Kidney (tissue), 14 donors: ENCODE data around the gene NTRK3. TPM values are rescaled to one million over a fixed set of nuclear protein-coding genes. Genes with fewer than 3 reads are reported as not detected.
A peak's percentile ranks its signal among the peaks of the same experiment; 100 is the strongest.

Experiments used
- DNase-seq, 5 donors: peaks; one replicate each; pipeline ENCODE4 v3.0.0-alpha.2; 2013 to 2020
- FAIRE-seq: peaks from 2 replicates; lab custom pipeline; 2012; peaks lifted over from hg19 to GRCh38; lab: Jason Lieb, UNC
- H3K27ac ChIP-seq, 2 donors: one replicate each; pipeline ENCODE4 v1.7.0; 2013; ENCODE audit warnings: low read depth in 2 of 2, low read length in 2 of 2, inconsistent platforms in 1 of 2
- H3K27me3 ChIP-seq: one replicate; pipeline ENCODE4 v1.7.1; 2013; ENCODE audit warnings: low read length, inconsistent platforms; ENCODE audit not compliant: control insufficient read depth, insufficient read depth
- H3K36me3 ChIP-seq, 3 donors: one replicate each; pipeline versions ENCODE4 v1.7.0 to v1.7.1; 2013; ENCODE audit warnings: low read length in 3 of 3, control low read depth in 1 of 3, inconsistent platforms in 1 of 3; ENCODE audit not compliant: insufficient read depth in 3 of 3, control insufficient read depth in 2 of 3
- H3K4me1 ChIP-seq, 3 donors: one replicate each; pipeline versions ENCODE4 v1.7.0 to v1.7.1; 2013; ENCODE audit warnings: low read length in 3 of 3, inconsistent platforms in 1 of 3, low read depth in 1 of 3; ENCODE audit not compliant: control insufficient read depth in 2 of 3, insufficient read depth in 2 of 3
- H3K4me3 ChIP-seq, 3 donors: one replicate each; pipeline versions ENCODE4 v1.7.0 to v1.8.1; 2013; ENCODE audit warnings: low read length in 3 of 3, control low read depth in 1 of 3, inconsistent platforms in 1 of 3
- H3K9ac ChIP-seq, 3 donors: one replicate each; pipeline versions ENCODE4 v1.7.0 to v1.7.1; 2013; ENCODE audit warnings: low read length in 3 of 3, control low read depth in 1 of 3, inconsistent platforms in 1 of 3
- H3K9me3 ChIP-seq, 3 donors: one replicate each; pipeline versions ENCODE4 v1.7.0 to v1.7.1; 2013; ENCODE audit warnings: low read length in 3 of 3, control low read depth in 1 of 3, inconsistent platforms in 1 of 3; ENCODE audit not compliant: control insufficient read depth in 2 of 3, insufficient read depth in 1 of 3
- intact Hi-C: fragments of 100-400 bp; cut with DNase I; formaldehyde crosslinking; loops from one replicate; pipeline ENCODE4 v1.11.1; 2022
- polyA plus RNA-seq: library from polyadenylated mRNA; stranded (reverse); fragments of 350-450 nt; fragmentation: Illumina TruSeq; extraction: RNeasy Lipid Tissue Mini Kit (QIAGEN cat#74804); gene quantifications from one replicate; pipeline ENCODE4 v1.2.3, GENCODE V29; 2014; ENCODE audit warnings: low read depth, low replicate concordance; ENCODE audit not compliant: insufficient read depth
- total RNA-seq: library from RNA; stranded (reverse); fragmentation: NEBNext Ultra II Directional; extraction: Animal tissue kit (Norgen Biotek cat#: 25700); gene quantifications from one replicate; pipeline ENCODE4 v1.2.1, GENCODE V29; 2021
- TF ChIP-seq, protein P1 (sequence below): IDR thresholded peaks from 3 replicates; pipeline ENCODE4 v1.5.1; 2012; ENCODE audit warnings: mild to moderate bottlenecking, moderate library complexity, borderline replicate concordance; ENCODE audit not compliant: insufficient read depth; ENCODE audit errors: extremely low read depth
- donor health status: control.
- donor health status: control.
- donor health status: control.
- donor health status: control.
- donor health status: control.
- donor health status: DM: yes; HTN: yes; CAD: no.
- donor health status: Normal renal cell carcinoma (clear cell type).

Gene NTRK3
- total and polyA plus RNA-seq, 2 donors from 2014 or later, result 8.9 to 25.5 TPM

DNA sequence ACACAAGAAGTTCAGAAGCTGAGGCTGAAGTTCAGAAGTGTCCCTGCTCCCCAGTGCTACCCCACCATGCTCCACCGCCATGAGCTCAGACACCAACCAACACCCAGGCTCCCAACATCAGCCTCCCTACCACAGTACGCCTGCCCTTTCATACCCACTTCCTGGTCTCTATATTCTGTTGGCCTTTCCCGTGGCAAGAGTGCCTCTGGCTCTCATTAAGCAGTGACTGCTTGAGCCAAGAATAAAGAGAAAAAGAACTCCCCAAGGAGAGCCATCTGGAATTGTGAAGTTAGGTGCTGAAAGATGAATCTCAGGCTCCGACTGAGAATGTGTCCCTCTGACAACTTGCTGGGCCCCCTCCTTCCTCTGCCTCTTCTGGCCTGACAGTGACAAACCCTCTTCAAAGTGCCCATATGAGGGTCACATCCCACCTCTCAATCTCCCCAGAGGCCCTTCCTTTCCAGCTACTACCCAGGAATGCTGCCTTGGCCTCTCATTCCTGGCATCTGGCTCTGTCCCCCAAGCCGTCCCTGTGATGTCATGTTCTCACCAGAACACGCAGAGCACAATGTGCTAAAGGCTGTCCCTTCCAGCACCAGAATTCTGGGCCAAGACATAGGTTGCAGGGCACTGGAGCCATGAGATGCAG lies 306.8 kb downstream of the NTRK3 start:
- Histone ChIP-seq H3K36me3 (no peaks in the 10 kb centered on the region), H3K9ac (no peak overlapping the region), H3K27me3 (no peaks in the 10 kb centered on the region), H3K4me1 (peaks cover 0 to 6% (median 0%) of the 10 kb centered on the region in 3 donors), H3K4me3 (no peak overlapping the region), H3K27ac (peak overlapping the region in 1 of 2 donors; percentile 9), H3K9me3 (no peaks in the 10 kb centered on the region)
- TF ChIP-seq, protein P1, sequence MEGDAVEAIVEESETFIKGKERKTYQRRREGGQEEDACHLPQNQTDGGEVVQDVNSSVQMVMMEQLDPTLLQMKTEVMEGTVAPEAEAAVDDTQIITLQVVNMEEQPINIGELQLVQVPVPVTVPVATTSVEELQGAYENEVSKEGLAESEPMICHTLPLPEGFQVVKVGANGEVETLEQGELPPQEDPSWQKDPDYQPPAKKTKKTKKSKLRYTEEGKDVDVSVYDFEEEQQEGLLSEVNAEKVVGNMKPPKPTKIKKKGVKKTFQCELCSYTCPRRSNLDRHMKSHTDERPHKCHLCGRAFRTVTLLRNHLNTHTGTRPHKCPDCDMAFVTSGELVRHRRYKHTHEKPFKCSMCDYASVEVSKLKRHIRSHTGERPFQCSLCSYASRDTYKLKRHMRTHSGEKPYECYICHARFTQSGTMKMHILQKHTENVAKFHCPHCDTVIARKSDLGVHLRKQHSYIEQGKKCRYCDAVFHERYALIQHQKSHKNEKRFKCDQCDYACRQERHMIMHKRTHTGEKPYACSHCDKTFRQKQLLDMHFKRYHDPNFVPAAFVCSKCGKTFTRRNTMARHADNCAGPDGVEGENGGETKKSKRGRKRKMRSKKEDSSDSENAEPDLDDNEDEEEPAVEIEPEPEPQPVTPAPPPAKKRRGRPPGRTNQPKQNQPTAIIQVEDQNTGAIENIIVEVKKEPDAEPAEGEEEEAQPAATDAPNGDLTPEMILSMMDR, result no peak
- no peak for DNase-seq
- intact Hi-C loops, result no loop called here
- no peak for FAIRE-seq

DNA sequence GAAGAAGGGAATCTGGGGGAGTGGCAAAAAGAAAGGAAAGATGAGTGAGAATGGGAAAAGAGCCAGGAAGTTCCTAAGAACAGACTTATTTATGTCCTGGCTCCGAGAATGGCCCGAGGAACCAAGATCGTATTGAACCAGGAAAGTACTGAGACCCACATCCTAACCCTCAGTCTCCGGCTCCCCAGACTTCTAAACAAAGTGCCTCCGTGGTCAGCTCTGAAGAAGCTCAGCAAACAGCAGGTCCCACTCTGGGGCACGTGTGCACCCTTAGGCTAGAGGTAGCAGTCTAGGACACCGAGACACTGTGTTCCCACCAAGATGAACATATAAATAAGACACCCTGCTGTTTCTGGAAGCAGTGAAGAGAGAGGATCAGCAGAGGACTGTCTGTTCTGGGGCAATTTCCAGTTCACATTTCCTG lies 307.4 kb downstream of the NTRK3 start:
- DNase-seq (peak in 3 of 5 donors; percentile 29 to 82 (median 59)), FAIRE-seq (no peak)
- intact Hi-C loops, result no loop called here
- TF ChIP-seq, protein P1, result no peak
- Histone ChIP-seq H3K4me3 (no peak overlapping the region), H3K36me3 (no peaks in the 10 kb centered on the region), H3K9ac (no peak overlapping the region), H3K4me1 (peaks cover 0 to 6% (median 0%) of the 10 kb centered on the region in 3 donors), H3K9me3 (no peaks in the 10 kb centered on the region), H3K27ac (peak overlapping the region in 1 of 2 donors; percentile 37), H3K27me3 (no peaks in the 10 kb centered on the region)

DNA sequence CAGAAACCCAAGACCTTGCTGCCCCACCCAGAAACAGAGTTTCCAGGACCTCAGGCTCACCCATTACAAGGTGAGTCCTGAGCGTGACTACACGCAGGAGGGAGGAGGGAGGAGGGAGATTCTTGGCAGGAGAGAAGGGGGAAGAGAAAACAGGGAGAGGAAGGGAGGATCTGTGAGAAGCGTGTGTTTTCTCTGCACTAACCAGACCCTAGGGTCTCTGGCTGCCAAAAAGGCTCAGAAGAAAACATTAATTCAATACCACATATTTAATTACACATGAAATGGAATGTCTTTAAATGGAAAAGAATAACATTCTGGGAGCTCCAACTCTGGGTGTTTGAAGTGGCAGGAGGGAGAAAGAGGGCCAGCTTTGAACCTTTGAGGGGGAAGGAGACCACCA lies 309.0 kb downstream of the NTRK3 start:
- Histone ChIP-seq H3K27ac (no peak overlapping the region), H3K9me3 (no peaks in the 10 kb centered on the region), H3K36me3 (no peaks in the 10 kb centered on the region), H3K9ac (no peak overlapping the region), H3K27me3 (no peaks in the 10 kb centered on the region), H3K4me3 (no peak overlapping the region), H3K4me1 (peaks cover 0 to 6% (median 0%) of the 10 kb centered on the region in 3 donors)
- intact Hi-C loops, result no loop called here
- FAIRE-seq (no peak), DNase-seq (peak in 2 of 5 donors; percentile 30 to 52)
- TF ChIP-seq, protein P1, result no peak

DNA sequence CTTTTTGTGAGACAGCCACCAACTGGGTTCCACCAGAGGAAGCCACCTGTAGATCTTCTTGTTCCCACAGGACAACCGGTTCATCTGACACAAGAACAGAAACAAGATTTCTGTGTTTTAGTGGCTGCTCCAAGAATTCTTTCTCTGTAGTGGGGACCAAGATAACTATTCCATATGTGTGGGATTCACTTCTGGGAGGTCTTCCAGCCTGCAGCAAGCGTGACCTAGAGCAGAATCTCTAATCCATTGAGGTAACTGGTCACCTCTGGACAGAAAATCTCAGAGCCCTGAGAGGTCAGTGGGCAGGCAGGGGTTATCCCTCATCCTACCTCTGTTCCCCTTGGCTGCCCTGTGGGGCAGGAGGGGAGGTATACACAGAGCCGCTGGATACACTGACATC lies 311.3 kb downstream of the NTRK3 start:
- no peak for DNase-seq
- no peaks in the 10 kb centered on the region for H3K36me3 ChIP-seq
- peak overlapping the region; percentile 32 to 55 for H3K27ac ChIP-seq
- H3K4me3 ChIP-seq, result no peak overlapping the region
- no peaks in the 10 kb centered on the region for H3K9me3 ChIP-seq
- H3K4me1 ChIP-seq, result peaks cover 0 to 6% (median 0%) of the 10 kb centered on the region in 3 donors
- intact Hi-C loops, result no loop called here
- TF ChIP-seq, protein P1, result no peak
- FAIRE-seq, result no peak
- H3K9ac ChIP-seq, result no peak overlapping the region
- H3K27me3 ChIP-seq, result no peaks in the 10 kb centered on the region
